ENCODE data around the gene MUC2.

The MUC2 gene

GRCh38 chr11:1087961-1088926 is 13.6 kb downstream of the MUC2 start:
- no peak for DNase-seq (ENCODE audit: low spot score)

- no peak for DNase-seq (ENCODE audit: low spot score)
Measured at GRCh38 chr11:1088927-1089737, 14.5 kb downstream of the MUC2 start.

GRCh38 chr11:1089738-1090599 is 15.3 kb downstream of the MUC2 start:
- no peak for DNase-seq (ENCODE audit: low spot score)

- no peak for DNase-seq (ENCODE audit: low spot score)
Measured at GRCh38 chr11:1090600-1091331, 16.1 kb downstream of the MUC2 start.

- no peak for DNase-seq (ENCODE audit: low spot score)
Measured at GRCh38 chr11:1091332-1092083, 16.8 kb downstream of the MUC2 start.

- DNase-seq (ENCODE audit: low spot score), result no peak
Measured at GRCh38 chr11:1092145-1092670, 17.5 kb downstream of the MUC2 start.

- no peak for DNase-seq (ENCODE audit: low spot score)
Measured at GRCh38 chr11:1092919-1093318, 18.2 kb downstream of the MUC2 start.

GRCh38 chr11:1099519-1100355 is 25.1 kb downstream of the MUC2 start:
- no peak for DNase-seq (ENCODE audit: low spot score)

- no peak for DNase-seq (ENCODE audit: low spot score)
Measured at GRCh38 chr11:1100417-1101245, 26.0 kb downstream of the MUC2 start.

- no peak for DNase-seq (ENCODE audit: low spot score)
Measured at GRCh38 chr11:1101318-1102089, 26.8 kb downstream of the MUC2 start.

- no peak for DNase-seq (ENCODE audit: low spot score)
Measured at GRCh38 chr11:1102221-1102971, 27.7 kb downstream of the MUC2 start.

- DNase-seq (ENCODE audit: low spot score), result no peak
Measured at GRCh38 chr11:1102996-1103395, 28.3 kb downstream of the MUC2 start.

- DNase-seq (ENCODE audit: low spot score), result no peak
Measured at GRCh38 chr11:1103401-1104360, 29.0 kb downstream of the MUC2 start.

GRCh38 chr11:1104411-1105182 is 29.9 kb downstream of the MUC2 start:
- DNase-seq (ENCODE audit: low spot score), result no peak

- no peak for DNase-seq (ENCODE audit: low spot score)
Measured at GRCh38 chr11:1105183-1105565, 30.5 kb downstream of the MUC2 start.

Data from kidney tubule cell (primary cell).